HepG2 (cell line): ENCODE results near the gene TENT5A. TPM values are rescaled to one million over a fixed set of nuclear protein-coding genes. Genes with fewer than 3 reads are reported as not detected.

Experiments
- AGO2 ChIP-seq: fragments of 200-400 bp; formaldehyde crosslinking; optimal IDR thresholded peaks from 2 replicates; pipeline ENCODE3; 2017; ENCODE audit warnings: mild to moderate bottlenecking, low read depth, low read length, moderate library complexity
- ARNT ChIP-seq: fragments of 450-650 bp; IDR thresholded peaks from 2 replicates; pipeline ENCODE4 v1.6.1; 2017
- CHD2 ChIP-seq: IDR thresholded peaks from 2 replicates; pipeline ENCODE4 v1.6.1; 2011; ENCODE audit warnings: low read depth, low read length, improper control_type of control experiment
- CREBL2 ChIP-seq: sonication (generic); formaldehyde crosslinking; IDR thresholded peaks from 2 replicates; pipeline ENCODE4 v1.8.1; 2023; ENCODE audit warnings: missing genetic modification reagents, mild to moderate bottlenecking, borderline replicate concordance
- FOSL1 ChIP-seq: sonication (generic); formaldehyde crosslinking; IDR thresholded peaks from 2 replicates; pipeline ENCODE4 v1.9.0; 2021; ENCODE audit warnings: missing genetic modification reagents, borderline replicate concordance
- FOXA1 ChIP-seq, 2 experiments: fragments of 450-650 bp in 1 of 2; sonication (generic) in 1 of 2; formaldehyde crosslinking in 1 of 2; IDR thresholded peaks; 2 replicates each; pipeline versions ENCODE4 v1.4.0 to v1.6.1; 2016 to 2020; ENCODE audit warnings: missing genetic modification reagents in 1 of 2
- HCFC1 ChIP-seq: fragments of 150-350 bp; IDR thresholded peaks from 2 replicates; pipeline ENCODE4 v1.6.1; 2014; ENCODE audit warnings: low read depth, low read length
- POGZ ChIP-seq: sonication (generic); formaldehyde crosslinking; IDR thresholded peaks from 2 replicates; pipeline ENCODE4 v1.4.0; 2020; ENCODE audit warnings: mild to moderate bottlenecking, missing genetic modification reagents
- RORA ChIP-seq: sonication (generic); formaldehyde crosslinking; IDR thresholded peaks from 2 replicates; pipeline ENCODE4 v1.5.0; 2020; ENCODE audit warnings: mild to moderate bottlenecking, missing genetic modification reagents, moderate library complexity
- TOPORS ChIP-seq: sonication (generic); formaldehyde crosslinking; IDR thresholded peaks from 2 replicates; pipeline ENCODE4 v1.8.0; 2023; ENCODE audit warnings: mild to moderate bottlenecking, missing genetic modification reagents
- ZBTB1 ChIP-seq: sonication (generic); formaldehyde crosslinking; IDR thresholded peaks from 2 replicates; pipeline ENCODE4 v1.4.0; 2020; ENCODE audit warnings: missing genetic modification reagents, borderline replicate concordance
- ZNF597 ChIP-seq: sonication (generic); formaldehyde crosslinking; IDR thresholded peaks from 2 replicates; pipeline ENCODE4 v1.5.0; 2020; ENCODE audit warnings: missing genetic modification reagents
- ZNF619 ChIP-seq: sonication (generic); formaldehyde crosslinking; IDR thresholded peaks from 2 replicates; pipeline ENCODE4 v1.4.0; 2020; ENCODE audit warnings: mild to moderate bottlenecking, missing genetic modification reagents
- ZNF710 ChIP-seq: sonication (generic); formaldehyde crosslinking; IDR thresholded peaks from 2 replicates; pipeline ENCODE4 v1.5.0; 2020; ENCODE audit warnings: mild to moderate bottlenecking, missing genetic modification reagents, borderline replicate concordance
- polyA plus RNA-seq, 8 experiments: library from polyadenylated mRNA; depleted of rRNA in 3 of 8; stranded (reverse) in 7 of 8; unstranded in 1 of 8; fragments of >200 nt; fragmentation: Illumina TruSeq in 4 of 8; extraction: Trizol in 4 of 8; gene quantifications; 2 replicates each; pipeline versions ENCODE4 v1.2.1 to v1.2.3, GENCODE V29; 2011 to 2016; ENCODE audit warnings: low read depth in 4 of 8, missing spikeins in 1 of 8, mixed read lengths in 1 of 8; ENCODE audit not compliant: insufficient read depth in 1 of 8
- total RNA-seq, 5 experiments: library from RNA; depleted of rRNA; stranded (reverse); fragments of >200 nt; fragmentation: Illumina TruSeq; extraction: Trizol; gene quantifications; 2 replicates each; pipeline ENCODE4 v1.2.3, GENCODE V29; 2016; ENCODE audit warnings: low read depth in 1 of 5
- TF ChIP-seq, protein P1 (sequence below): sonication (generic); formaldehyde crosslinking; IDR thresholded peaks from 2 replicates; pipeline ENCODE4 v1.4.0; 2020; ENCODE audit warnings: missing genetic modification reagents
- TF ChIP-seq, protein P2 (sequence below): sonication (generic); formaldehyde crosslinking; IDR thresholded peaks from 2 replicates; pipeline ENCODE4 v1.9.0; 2022; ENCODE audit warnings: low read depth, missing genetic modification reagents
- TF ChIP-seq, protein P3 (sequence below): sonication (generic); formaldehyde crosslinking; IDR thresholded peaks from 2 replicates; pipeline ENCODE4; 2020; ENCODE audit warnings: missing genetic modification reagents, mild to moderate bottlenecking, borderline replicate concordance

TENT5A gene
- total and polyA plus RNA-seq, 2 of the 13 experiments (the other 11 are each of a cell fraction or from before 2014, with no cell fraction given), result 8.0 to 13.8 TPM

DNA sequence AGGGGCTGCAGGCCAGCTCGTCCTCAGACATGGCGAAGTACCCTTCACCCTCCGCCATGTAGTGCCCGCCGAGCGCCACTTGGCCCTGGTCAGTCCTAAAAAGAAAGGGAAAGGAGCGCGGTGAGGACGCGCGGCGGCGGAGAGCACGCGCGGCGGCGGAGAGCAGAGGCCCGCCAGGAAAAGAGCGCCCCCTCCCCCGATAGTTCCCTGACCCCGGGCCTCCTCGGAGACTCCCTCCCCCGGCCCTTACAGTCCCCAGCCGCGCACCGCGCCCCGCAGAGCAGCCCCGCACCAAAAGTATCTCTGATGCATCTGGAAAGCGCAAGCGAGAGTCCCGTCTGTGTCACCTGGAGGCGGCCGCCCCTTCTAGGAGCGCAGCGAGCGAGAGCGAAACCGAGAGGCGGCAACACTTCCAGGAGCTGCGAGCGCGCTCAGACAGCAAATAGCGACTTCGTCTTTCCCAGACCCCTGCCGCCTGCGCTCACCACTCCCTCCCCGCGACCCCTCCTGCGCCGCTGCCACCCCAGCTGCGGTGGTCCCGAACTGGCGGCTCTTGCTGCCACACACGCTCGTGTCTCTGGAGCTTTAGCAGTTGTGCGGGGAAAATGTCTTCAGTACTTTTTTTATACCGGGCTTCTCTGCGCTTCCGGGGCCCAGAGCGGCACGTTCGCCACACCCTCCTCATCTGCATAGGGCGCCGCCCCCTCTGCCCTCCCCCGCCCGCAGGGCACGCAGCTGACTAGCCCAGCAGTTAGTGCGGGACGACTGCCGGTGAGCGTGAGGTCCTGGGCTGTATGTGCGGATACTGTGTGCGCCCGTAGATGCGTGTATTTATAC is at the start of gene TENT5A (continued):
- TF ChIP-seq RORA (no peak), CHD2 (no peak), FOSL1 (no peak), FOXA1 (IDR thresholded peaks at IDR 0.05) (no peak), FOXA1 (CRISPR knock-in tag; IDR thresholded peaks at IDR 0.05) (no peak), ARNT (no peak), ZNF619 (CRISPR knock-in tag) (no peak), ZBTB1 (CRISPR knock-in tag) (no peak; the same call in 1 of the 2 replicates), HCFC1 (no peak), ZNF597 (CRISPR knock-in tag) (no peak), AGO2 (peak; percentile 95), POGZ (CRISPR knock-in tag) (peak; percentile 31; the same call in 1 of the 2 replicates), TOPORS (CRISPR knock-in tag) (no peak), CREBL2 (CRISPR knock-in tag) (no peak; the same call in 1 of the 2 replicates), ZNF710 (no peak)
- TF ChIP-seq, protein P1, sequence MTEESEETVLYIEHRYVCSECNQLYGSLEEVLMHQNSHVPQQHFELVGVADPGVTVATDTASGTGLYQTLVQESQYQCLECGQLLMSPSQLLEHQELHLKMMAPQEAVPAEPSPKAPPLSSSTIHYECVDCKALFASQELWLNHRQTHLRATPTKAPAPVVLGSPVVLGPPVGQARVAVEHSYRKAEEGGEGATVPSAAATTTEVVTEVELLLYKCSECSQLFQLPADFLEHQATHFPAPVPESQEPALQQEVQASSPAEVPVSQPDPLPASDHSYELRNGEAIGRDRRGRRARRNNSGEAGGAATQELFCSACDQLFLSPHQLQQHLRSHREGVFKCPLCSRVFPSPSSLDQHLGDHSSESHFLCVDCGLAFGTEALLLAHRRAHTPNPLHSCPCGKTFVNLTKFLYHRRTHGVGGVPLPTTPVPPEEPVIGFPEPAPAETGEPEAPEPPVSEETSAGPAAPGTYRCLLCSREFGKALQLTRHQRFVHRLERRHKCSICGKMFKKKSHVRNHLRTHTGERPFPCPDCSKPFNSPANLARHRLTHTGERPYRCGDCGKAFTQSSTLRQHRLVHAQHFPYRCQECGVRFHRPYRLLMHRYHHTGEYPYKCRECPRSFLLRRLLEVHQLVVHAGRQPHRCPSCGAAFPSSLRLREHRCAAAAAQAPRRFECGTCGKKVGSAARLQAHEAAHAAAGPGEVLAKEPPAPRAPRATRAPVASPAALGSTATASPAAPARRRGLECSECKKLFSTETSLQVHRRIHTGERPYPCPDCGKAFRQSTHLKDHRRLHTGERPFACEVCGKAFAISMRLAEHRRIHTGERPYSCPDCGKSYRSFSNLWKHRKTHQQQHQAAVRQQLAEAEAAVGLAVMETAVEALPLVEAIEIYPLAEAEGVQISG (CRISPR knock-in tag), result no peak; the same call in 1 of the 2 replicates
- TF ChIP-seq, protein P2, sequence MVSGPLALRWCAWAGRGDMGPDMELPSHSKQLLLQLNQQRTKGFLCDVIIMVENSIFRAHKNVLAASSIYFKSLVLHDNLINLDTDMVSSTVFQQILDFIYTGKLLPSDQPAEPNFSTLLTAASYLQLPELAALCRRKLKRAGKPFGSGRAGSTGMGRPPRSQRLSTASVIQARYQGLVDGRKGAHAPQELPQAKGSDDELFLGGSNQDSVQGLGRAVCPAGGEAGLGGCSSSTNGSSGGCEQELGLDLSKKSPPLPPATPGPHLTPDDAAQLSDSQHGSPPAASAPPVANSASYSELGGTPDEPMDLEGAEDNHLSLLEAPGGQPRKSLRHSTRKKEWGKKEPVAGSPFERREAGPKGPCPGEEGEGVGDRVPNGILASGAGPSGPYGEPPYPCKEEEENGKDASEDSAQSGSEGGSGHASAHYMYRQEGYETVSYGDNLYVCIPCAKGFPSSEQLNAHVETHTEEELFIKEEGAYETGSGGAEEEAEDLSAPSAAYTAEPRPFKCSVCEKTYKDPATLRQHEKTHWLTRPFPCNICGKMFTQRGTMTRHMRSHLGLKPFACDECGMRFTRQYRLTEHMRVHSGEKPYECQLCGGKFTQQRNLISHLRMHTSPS (CRISPR knock-in tag), result no peak; the same call in 1 of the 2 replicates
- TF ChIP-seq, protein P3, sequence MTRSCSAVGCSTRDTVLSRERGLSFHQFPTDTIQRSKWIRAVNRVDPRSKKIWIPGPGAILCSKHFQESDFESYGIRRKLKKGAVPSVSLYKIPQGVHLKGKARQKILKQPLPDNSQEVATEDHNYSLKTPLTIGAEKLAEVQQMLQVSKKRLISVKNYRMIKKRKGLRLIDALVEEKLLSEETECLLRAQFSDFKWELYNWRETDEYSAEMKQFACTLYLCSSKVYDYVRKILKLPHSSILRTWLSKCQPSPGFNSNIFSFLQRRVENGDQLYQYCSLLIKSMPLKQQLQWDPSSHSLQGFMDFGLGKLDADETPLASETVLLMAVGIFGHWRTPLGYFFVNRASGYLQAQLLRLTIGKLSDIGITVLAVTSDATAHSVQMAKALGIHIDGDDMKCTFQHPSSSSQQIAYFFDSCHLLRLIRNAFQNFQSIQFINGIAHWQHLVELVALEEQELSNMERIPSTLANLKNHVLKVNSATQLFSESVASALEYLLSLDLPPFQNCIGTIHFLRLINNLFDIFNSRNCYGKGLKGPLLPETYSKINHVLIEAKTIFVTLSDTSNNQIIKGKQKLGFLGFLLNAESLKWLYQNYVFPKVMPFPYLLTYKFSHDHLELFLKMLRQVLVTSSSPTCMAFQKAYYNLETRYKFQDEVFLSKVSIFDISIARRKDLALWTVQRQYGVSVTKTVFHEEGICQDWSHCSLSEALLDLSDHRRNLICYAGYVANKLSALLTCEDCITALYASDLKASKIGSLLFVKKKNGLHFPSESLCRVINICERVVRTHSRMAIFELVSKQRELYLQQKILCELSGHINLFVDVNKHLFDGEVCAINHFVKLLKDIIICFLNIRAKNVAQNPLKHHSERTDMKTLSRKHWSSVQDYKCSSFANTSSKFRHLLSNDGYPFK (CRISPR knock-in tag), result peak; percentile 36; the same call in 1 of the 2 replicates
